Endothelial cell of umbilical vein (primary cell): ENCODE results near the gene PSD4. TPM values are rescaled to one million over a fixed set of nuclear protein-coding genes. Genes with fewer than 3 reads are reported as not detected.

Experiments used
- BruUV-seq: library from RNA; stranded (reverse); fragments of 400-500 nt; replicated peaks from 2 replicates; lab custom pipeline; 2021; lab: Mats Ljungman, UMichigan
- CTCF ChIA-PET: fragments of 300-600, 350-600 bp; sonication (Branson Sonifier 250); formaldehyde crosslinking; loops from one replicate; lab custom pipeline; 2021; ENCODE audit warnings: antibody characterized with exemption, inconsistent platforms; lab: Charles Lee
- POLR2A ChIA-PET: fragments of 300-600, 350-600 bp; sonication (Branson Sonifier 250); formaldehyde crosslinking; loops from one replicate; lab custom pipeline; 2021; ENCODE audit warnings: antibody characterized with exemption, inconsistent platforms; lab: Charles Lee
- DNase-seq: peaks from one replicate; pipeline ENCODE4 v3.0.0-alpha.2; 2011; ENCODE audit warnings: low read depth, low spot score
- FAIRE-seq: peaks from 2 replicates; lab custom pipeline; 2011; peaks lifted over from hg19 to GRCh38; lab: Jason Lieb, UNC
- H2AFZ ChIP-seq: 2 replicates; pipeline ENCODE4 v1.6.0; 2012; ENCODE audit warnings: low read depth, low read length, control low read depth, inconsistent platforms
- H3K27ac ChIP-seq: 2 replicates; pipeline ENCODE4 v1.5.1; 2011; ENCODE audit warnings: low read depth, mild to moderate bottlenecking, control low read depth, low read length, moderate library complexity; ENCODE audit not compliant: insufficient read depth
- H3K27me3 ChIP-seq, 2 experiments: 2 replicates each; pipeline versions ENCODE4 v1.6.0 to v1.6.1; 2011; ENCODE audit warnings: low read length in 2 of 2, mixed read lengths in 1 of 2; ENCODE audit not compliant: control insufficient read depth in 2 of 2, insufficient read depth in 2 of 2
- H3K36me3 ChIP-seq, 2 experiments: 2 replicates in 1 of 2; 3 replicates in 1 of 2; pipeline ENCODE4 v1.5.1; 2011; ENCODE audit warnings: low read length in 2 of 2, mild to moderate bottlenecking in 1 of 2, moderate library complexity in 1 of 2; ENCODE audit not compliant: control insufficient read depth in 2 of 2, insufficient read depth in 2 of 2; ENCODE audit errors: extremely low read depth in 1 of 2
- H3K4me1 ChIP-seq: 3 replicates; pipeline ENCODE4 v1.5.1; 2011; ENCODE audit warnings: mild to moderate bottlenecking, low read length; ENCODE audit not compliant: control insufficient read depth, insufficient read depth; ENCODE audit errors: extremely low read depth
- H3K4me2 ChIP-seq: 2 replicates; pipeline ENCODE4 v1.6.1; 2011; ENCODE audit warnings: low read length, control low read depth, mixed read lengths; ENCODE audit not compliant: insufficient read depth
- H3K4me3 ChIP-seq, 3 experiments: fragments of 200-600 bp in 1 of 3; sonication (generic), shearing (Covaris generic) in 1 of 3; replicated peaks in 1 of 3; 2 replicates each; pipeline ENCODE4 v1.5.1; 2011 to 2016; ENCODE audit warnings: control low read depth in 3 of 3, low read length in 3 of 3, mild to moderate bottlenecking in 2 of 3, inconsistent platforms in 1 of 3, low read depth in 1 of 3, moderate library complexity in 1 of 3; ENCODE audit not compliant: insufficient read depth in 1 of 3
- H3K79me2 ChIP-seq: 2 replicates; pipeline ENCODE4 v1.6.0; 2012; ENCODE audit warnings: low read length, inconsistent platforms; ENCODE audit not compliant: control insufficient read depth, insufficient read depth
- H3K9ac ChIP-seq: replicated peaks from 2 replicates; pipeline ENCODE3; 2011; ENCODE audit warnings: low read length, control low read depth; ENCODE audit not compliant: insufficient read depth; ENCODE audit errors: extremely low read depth
- H3K9me1 ChIP-seq: replicated peaks from 3 replicates; pipeline ENCODE4 v1.6.0; 2011; ENCODE audit warnings: mild to moderate bottlenecking, low read length; ENCODE audit not compliant: control insufficient read depth, insufficient read depth; ENCODE audit errors: extremely low read depth
- H3K9me3 ChIP-seq: replicated peaks from 2 replicates; pipeline ENCODE4 v1.5.1; 2012; ENCODE audit warnings: low read length, inconsistent platforms; ENCODE audit not compliant: control insufficient read depth, insufficient read depth
- H4K20me1 ChIP-seq: replicated peaks from 2 replicates; pipeline ENCODE3; 2011; ENCODE audit warnings: mild to moderate bottlenecking, low read length; ENCODE audit not compliant: control insufficient read depth, insufficient read depth; ENCODE audit errors: extremely low read depth
- EZH2 ChIP-seq: IDR thresholded peaks from 2 replicates; pipeline ENCODE4 v1.6.1; 2012; ENCODE audit warnings: borderline replicate concordance, low read depth, mild to moderate bottlenecking, moderate library complexity, low read length, inconsistent platforms; ENCODE audit not compliant: severe bottlenecking
- FOS ChIP-seq: IDR thresholded peaks from 2 replicates; pipeline ENCODE4 v1.6.1; 2011; ENCODE audit warnings: mild to moderate bottlenecking, low read length, moderate library complexity, borderline replicate concordance; ENCODE audit not compliant: insufficient read depth
- POLR2AphosphoS5 ChIP-seq: IDR thresholded peaks from 2 replicates; pipeline ENCODE4 v1.6.1; 2012; ENCODE audit warnings: low read depth, mild to moderate bottlenecking, control low read depth, low read length, moderate library complexity; ENCODE audit not compliant: insufficient read depth
- dilution Hi-C: fragments of 300-500 bp; cut with MboI; formaldehyde crosslinking; loops from one replicate; pipeline ENCODE4 v1.15.0; 2019; ENCODE audit warnings: low sequenced_read_pairs; ENCODE audit not compliant: extremely low pct_ligation_motif_present
- intact Hi-C: fragments of 100-400 bp; cut with micrococcal nuclease; formaldehyde crosslinking; loops from one replicate; pipeline ENCODE4 v1.10.0; 2022
- polyA plus RNA-seq, 4 experiments: library from polyadenylated mRNA; depleted of rRNA in 3 of 4; stranded (reverse) in 3 of 4; unstranded in 1 of 4; fragments of >200 nt; gene quantifications; 2 replicates each; pipeline versions ENCODE4 v1.2.1 to v1.2.3, GENCODE V29; 2011 to 2012; ENCODE audit warnings: missing spikeins in 1 of 4
- total RNA-seq: library from RNA; stranded (reverse); gene quantifications from 2 replicates; pipeline ENCODE4 v1.2.3, GENCODE V29; 2021

PSD4 gene
- total and polyA plus RNA-seq, 2 donors (not counting 3 experiments of a cell fraction or from before 2014, with no cell fraction given), result 0.01 to 0.24 TPM

DNA sequence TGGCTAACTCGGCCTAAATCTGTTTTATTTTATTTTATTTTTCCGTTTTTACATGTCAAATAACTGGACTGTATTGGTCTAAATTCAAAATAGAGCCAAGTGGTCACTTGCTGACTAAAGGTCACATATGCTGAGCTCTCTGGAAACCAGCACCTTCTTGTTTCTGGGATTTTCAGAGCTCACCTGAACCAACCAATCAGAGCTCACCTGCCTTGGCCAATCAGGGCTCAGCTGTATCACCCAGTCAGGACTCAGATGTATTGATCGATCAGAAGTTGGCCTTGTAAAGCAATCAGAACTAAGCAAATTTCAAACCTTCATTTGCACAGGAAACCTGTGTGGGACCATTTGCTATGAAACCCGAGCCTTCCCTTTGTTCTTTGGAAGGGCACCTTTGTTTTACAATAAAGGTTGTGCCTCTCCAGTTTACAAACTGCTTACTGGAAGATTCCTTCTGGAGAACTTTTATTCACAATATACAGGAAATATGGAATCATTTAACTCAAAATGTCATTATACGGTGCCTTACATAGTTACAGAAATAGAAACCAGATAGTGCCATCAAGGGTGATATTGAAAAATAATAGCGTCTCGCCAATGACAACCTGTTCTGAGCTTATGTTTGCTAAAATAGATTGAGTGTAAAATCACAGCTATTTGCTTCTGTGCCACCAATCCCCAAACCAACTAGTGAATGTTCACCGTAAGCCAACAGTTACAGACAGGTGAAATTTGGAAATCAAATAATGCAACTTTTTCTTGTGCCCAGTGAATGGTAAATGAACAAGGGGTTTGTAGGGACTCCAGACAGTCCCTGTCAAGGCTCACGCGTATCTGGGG is 17.3 kb upstream of the PSD4 start:
- H3K79me2 ChIP-seq, result no peaks in the 10 kb centered on the region
- dilution Hi-C loops, result no loop called here
- H4K20me1 ChIP-seq, result no peaks in the 10 kb centered on the region
- peaks cover 32 to 36% of the 10 kb centered on the region in 2 experiments for H3K27me3 ChIP-seq
- FAIRE-seq, result peak; percentile 43
- no peak overlapping the region for H3K27ac ChIP-seq
- no peaks in the 10 kb centered on the region for H3K9me3 ChIP-seq
- no peak overlapping the region for H3K9ac ChIP-seq
- H3K4me1 ChIP-seq, result peaks cover 6% of the 10 kb centered on the region
- POLR2A ChIA-PET, result no interaction called here
- TF ChIP-seq EZH2, result peak; percentile 34
- TF ChIP-seq FOS, result no peak
- no peak for DNase-seq
- no peak overlapping the region for H3K4me2 ChIP-seq
- CTCF ChIA-PET, result interaction anchor here (1.2 to 2.7 kb wide), 3 partner anchors 18 to 214 kb away, joined by 3 to 20 read pairs (median 3); no protein-coding TSS in a partner anchor
- BruUV-seq, result no TSS peak
- intact Hi-C loops, result no loop called here
- H3K9me1 ChIP-seq, result no peaks in the 10 kb centered on the region
- no peaks in the 10 kb centered on the region for H3K36me3 ChIP-seq
- H2AFZ ChIP-seq, result no peak overlapping the region
- no peak overlapping the region for H3K4me3 ChIP-seq

DNA sequence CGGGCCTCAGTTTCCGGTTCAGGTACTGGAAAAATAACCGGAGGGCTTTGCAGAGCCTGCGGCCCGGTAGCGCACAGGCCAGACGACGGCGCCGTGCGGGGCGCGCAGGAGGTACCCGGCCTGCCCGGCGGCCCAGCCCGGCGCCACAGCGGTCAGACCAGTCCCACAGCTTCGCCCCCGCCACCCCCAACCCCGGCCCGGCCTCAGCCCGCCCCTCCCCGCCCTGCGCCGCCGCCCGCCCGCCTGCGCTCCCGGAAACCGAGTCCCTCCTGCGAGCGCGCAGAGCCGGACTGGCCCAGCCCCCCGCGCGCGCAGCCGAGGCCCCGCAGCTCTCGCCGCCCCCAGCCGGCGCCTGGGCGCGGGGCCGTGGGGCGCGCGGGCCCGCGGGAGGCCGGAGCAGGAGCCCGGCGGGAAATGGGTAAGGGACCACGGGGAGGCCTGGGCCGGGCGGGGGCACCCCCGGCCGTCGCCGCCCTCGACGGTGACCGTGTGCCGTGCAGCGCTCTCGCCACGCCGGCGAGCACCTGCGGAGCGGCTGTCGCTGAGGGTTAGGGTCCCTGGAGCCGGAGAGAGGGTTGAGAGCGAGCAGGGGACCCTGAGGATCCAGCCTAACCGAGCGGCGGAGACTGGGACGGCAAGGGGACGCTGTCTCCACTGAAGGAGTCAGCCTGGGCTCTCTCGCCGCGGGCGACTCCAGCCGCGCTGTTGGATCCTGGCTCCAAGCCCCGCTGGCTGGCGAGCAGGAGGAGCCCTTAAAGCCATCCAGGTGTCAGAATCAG is 16.5 kb upstream of the PSD4 start:
- BruUV-seq, result no TSS peak
- ChIA-PET POLR2A (no interaction called here), CTCF (interaction anchor here (1.4 to 2.7 kb wide), 4 partner anchors 19 to 213 kb away, joined by 3 to 29 read pairs (median 14); no protein-coding TSS in a partner anchor)

More for the DNA sequence above, 16.5 kb upstream of the PSD4 start:
- Histone ChIP-seq H3K36me3 (no peaks in the 10 kb centered on the region), H3K79me2 (no peaks in the 10 kb centered on the region), H3K4me2 (peak overlapping the region; percentile 8), H4K20me1 (no peaks in the 10 kb centered on the region), H2AFZ (peak overlapping the region; percentile 4), H3K4me1 (peaks cover 6% of the 10 kb centered on the region), H3K27ac (no peak overlapping the region), H3K4me3 (no peak overlapping the region), H3K27me3 (peaks cover 32 to 36% of the 10 kb centered on the region in 2 experiments), H3K9me1 (no peaks in the 10 kb centered on the region), H3K9ac (no peak overlapping the region), H3K9me3 (no peaks in the 10 kb centered on the region)
- DNase-seq (no peak), FAIRE-seq (no peak)
- dilution Hi-C loops (no loop called here), intact Hi-C loops (no loop called here)
- no peak for TF ChIP-seq POLR2AphosphoS5
- TF ChIP-seq EZH2, result peak; percentile 37
